ENCODE data around the gene SASH1.

GRCh38 chr6:148379481-148379880 is 36.8 kb downstream of the SASH1 start:
- TF ChIP-seq POLR2AphosphoS5 (IDR thresholded peaks at IDR 0.05) (no peak), CTCF (IDR thresholded peaks at IDR 0.05; ENCODE audit: poor library complexity, severe bottlenecking) (no peak), RAD21 (conservative IDR thresholded peaks at IDR 0.05) (no peak), EP300 (conservative IDR thresholded peaks at IDR 0.05; ENCODE audit: poor library complexity, severe bottlenecking) (no peak), EZH2 (IDR thresholded peaks at IDR 0.05; ENCODE audit: borderline replicate concordance, insufficient read depth, low read length, poor library complexity, severe bottlenecking) (no peak), SMC3 (conservative IDR thresholded peaks at IDR 0.05; ENCODE audit: poor library complexity) (no peak)

Measured in neural cell (in vitro differentiated cells).